ENCODE measurements around the gene DELE1.

- TF ChIP-seq CTCF (IDR thresholded peaks at IDR 0.05) (no peak), POLR2A (IDR thresholded peaks at IDR 0.05) (no peak)
These were observed 14.9 kb upstream of the DELE1 start for GRCh38 chr5:141908796-141909195.
